CD4-positive, alpha-beta T cell treated with Interleukin-21 for 1 hour (primary cell): ENCODE results near the gene PRELID3B.

Experiments
- DNase-seq: peaks from one replicate; pipeline ENCODE4 v3.0.0-alpha.2; 2020

The PRELID3B gene

DNA sequence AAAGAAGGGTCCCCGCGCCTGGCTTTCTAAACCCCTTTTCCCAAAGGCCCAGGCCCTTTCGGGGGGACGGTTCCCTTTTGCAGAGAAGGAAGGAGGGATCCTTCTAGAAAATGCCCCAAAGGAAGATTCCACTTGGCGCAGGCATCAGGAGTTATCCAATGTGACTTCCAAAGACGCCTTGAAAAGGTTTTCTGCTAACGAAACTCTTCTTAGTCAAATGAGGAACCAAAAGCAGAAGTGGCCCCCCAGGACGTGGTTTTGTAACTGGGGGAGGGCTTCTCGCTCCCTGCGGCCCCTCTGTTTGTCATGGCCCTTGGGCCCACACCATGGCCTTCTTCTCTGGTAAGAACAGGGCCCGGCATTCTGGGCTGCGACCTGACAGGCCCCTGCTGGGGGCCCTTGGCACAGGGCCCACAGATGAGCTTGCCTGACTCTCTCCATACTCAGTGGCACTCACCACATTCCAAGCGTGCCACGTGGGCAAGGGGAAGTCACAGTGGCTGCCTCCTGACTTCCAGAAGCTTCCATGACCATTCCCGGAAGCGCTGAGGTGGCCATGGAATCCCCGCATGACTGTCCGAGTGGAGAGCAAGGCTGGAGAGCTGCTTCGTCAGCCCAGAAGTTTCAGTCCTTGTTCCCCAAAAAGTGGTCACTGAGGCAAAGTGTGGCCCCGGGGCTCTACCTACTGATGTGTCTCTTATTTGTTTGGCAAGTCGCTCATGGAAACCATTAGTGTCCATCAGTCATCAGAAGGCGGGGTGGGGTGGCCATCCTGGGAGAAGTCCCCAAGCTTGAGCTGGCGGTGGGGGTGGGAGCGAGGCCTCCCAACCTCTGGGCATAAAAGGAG, 34.7 kb downstream of the PRELID3B start:
- peak; percentile 38 for DNase-seq

DNA sequence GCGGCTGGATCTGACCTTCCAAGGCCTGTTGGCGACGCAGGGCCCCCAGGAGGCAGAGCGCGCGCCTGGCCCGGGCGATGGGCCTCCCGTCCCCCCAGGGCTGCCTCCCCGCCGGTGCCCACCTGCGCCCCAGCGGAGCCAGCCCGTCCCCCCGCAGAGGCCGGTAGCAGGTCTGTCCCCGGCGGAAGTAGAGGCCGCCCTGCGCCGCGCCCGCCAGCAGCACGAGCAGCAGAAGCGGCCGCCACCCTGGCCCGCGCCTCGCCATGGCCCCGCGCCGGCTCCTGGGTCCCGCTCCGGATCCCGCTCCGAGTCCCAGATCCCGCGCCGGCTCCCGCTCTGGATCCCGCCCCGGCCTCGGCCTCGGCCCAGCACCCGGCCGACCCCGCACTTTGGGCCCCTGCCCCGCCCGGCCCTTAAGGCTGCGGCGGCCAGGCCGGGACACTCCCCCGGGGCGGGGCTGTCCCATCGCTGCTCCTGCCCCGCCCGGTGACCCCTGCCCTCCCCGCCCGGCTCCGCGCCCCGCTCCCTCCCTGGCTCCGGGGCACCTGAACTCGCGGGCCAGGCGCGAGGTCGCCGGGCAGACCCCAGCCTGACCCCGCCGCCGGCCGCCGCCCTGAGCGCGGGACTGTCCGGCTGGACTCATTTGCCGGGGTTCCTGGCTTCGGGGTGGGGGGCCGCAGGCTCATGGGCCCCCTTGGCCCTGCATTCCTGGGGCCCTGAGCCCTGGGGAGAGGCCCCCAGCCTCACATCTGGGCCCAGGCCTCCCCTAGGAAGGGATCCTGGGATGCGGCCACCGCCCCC, 35.5 kb downstream of the PRELID3B start, which contains the start of gene CTSZ:
Gene CTSZ, minus strand, starts transcription at position 391 of the 801 bp plus-strand sequence. Its CDS starts 126 bp downstream, at position 265.
- DNase-seq: peak; percentile 39

DNA sequence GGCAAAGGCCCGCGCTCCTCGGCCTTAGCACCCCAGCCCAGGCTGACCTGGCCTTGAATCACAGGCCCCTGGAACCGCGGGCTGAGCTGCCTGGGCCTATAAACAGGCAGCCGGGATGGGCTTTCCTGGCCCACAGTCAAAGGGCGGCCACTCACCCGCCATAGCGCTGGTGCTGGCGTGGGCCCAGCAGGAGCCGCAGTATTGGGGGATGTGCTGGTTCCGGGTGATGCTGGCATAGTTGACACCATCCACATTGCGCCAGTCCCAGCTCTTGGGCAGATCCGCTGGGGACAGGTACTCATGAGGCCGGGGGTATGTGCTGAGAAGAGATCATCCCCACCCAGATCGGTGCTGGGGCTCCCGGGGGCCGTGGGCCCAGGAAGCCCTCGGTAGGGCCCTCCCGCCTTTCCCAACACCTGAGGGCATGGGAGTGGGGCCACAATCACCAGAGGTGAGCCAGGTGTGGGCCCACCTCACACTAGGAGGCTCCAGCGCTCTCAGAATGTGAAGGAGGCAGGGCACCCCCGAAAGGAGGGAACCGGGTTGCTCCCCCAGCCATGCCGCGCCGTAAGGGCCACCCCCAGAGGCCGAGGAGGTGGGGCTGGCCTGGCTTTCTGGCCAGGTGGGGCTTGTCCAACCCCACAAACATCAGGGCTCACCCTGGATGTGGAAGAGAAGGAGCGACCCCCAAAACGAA, 36.3 kb downstream of the PRELID3B start:
- no peak for DNase-seq

DNA sequence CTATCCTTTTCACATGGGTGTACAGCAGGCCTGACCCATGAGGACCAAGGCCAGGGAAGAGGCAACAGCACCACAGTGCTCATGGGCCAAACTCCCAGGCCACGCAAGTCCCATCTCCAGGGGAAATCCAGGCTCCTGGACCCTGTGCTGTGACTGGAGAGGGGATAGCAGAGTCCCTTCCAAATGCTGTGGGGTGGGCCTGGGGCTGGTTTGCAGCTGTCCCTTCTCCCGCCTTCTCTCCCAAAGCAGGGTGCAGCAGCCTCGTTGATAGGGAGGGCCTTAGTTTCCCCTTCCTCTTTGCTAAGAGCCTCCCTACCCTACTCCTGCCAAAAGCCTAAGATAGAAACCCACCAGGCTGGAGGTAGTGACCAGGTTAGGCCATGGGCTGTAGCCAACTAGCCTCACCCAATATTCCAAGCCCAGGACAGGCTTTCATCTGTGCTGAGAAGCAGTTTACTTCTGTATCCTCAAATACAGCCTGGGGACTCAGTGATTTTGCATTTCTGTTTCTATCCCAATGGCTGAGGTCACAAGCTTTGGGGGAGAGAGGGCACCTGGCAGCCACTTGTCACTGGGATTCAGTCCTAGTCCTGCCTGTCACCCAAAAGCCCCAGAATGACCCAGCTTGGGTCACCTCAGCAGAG, 36.9 kb downstream of the PRELID3B start:
- DNase-seq: no peak

DNA sequence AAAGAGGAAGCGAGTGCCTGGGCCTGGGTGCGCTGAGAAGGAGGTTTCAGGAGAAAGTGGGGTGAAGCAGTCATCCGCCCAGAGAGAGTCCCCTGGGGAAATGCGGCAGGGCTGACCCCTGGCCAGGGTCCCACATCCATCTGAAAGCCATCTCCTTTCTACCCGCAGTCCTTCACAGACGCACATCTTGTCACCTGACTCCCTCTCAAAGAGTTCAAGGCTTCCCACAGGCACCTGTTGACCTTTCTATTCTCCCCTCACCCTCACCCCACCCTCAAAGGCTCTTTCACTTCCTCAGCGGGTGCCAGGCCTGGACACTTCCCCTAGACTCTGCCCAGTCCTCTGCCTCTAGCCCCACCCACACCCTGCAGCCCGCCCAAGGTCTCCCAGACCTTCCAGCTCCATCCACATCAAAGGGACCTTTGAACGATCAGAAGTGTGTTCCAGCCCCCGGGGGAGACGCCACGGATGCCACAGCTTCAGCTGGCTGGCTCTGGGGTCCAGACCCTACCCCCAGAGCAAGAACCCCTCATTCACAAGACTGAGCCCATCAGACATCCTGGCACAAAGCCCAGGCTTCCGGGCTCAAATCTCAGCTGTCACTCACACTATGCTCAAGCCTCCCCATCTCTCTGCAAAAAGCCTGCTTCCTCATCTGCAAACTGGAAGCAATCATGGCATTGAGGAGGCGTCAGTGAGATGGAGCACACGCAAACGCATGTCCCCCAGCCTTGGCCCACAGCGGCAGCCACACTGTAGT, 37.6 kb downstream of the PRELID3B start:
- peak; percentile 56 for DNase-seq

DNA sequence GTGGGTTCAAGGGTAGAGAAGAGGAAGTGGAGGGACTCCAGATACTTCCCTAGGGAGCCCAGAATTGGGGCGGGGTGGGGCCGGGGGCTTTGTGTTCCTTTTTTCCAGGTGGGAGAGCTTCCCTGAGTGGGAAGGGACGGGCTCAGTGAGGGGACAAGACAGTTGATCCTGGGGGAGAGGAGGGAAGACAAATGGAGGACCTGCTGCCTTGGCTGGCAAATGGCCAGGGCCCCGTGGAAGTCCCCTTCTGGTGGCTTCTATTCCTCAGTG, 38.2 kb downstream of the PRELID3B start:
- DNase-seq: peak; percentile 64

DNA sequence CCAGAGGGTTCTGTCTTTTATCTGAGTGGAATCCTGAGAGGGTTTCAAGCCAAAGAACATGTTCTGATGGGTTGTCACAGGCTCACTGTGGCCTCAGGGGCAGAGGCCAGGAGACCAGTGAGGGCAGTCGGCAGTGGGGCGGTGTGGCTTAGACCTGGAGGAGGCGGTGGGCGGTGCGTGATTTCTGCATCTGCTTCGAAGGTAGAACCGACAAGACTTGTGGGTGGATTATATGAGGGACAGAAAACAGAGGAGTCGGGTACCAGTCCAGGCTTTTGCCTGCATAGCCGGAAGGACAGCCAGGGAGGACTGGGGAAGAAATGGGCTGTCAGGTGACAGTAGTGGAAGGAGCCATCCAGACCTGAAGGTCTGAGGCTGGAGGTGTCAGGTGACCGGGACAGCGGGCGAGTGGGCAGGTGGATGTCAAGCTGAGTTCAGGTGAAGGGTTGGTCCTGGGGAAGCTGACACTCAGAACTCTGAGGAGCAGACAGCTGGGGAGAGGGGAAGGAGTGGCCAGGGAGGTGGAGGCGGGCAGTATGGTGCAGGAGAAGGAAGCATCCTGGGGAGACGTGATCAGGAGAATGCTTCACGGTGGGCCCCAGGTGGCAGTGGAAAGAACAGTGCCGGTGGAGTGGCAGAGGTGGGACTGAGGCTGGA, 38.6 kb downstream of the PRELID3B start:
- no peak for DNase-seq

DNA sequence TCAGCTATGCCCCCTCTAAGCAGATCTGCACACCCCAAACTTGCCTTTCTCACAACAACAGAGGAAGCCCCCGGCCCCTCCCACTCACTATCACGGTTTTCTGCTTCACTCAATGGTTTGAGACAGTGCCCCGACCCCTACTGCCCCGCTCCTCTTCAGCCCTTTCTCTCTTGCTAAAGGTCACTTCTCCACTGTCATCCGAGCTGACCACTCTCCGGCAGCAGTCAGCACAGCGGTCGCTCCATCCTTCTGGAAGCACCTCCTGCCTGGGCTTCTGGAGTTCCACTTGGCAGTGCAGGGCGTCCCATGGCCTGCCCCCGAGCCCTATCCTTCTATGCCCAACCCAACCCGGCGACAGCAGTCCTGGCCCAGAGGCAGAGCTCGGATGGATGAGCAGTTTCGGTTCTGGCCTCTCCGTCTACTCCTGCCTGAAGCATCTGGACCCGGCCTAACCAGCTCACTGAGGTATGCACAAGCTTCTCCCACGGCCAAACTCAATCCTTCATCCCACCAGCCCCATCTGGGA, 39.6 kb downstream of the PRELID3B start:
- no peak for DNase-seq

DNA sequence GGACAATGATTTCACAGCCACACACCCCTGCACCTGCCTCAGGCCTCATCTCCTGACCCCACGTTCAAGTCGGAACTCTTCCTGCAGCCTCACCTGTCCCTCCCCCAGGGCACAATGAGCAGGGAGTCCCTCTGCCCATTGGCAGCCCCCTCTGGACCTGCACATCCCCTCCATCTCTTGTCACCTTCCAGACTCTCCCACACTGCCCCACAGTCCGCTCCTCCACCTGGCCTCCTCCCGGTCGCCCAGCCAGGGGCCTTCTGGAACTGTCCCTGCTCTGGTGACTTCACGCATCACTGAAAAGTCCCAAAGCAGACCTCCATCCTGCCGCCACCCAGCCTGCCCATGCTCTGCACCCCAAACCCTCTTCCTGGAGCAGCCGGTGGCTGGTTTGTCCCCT, 40.2 kb downstream of the PRELID3B start:
- no peak for DNase-seq

DNA sequence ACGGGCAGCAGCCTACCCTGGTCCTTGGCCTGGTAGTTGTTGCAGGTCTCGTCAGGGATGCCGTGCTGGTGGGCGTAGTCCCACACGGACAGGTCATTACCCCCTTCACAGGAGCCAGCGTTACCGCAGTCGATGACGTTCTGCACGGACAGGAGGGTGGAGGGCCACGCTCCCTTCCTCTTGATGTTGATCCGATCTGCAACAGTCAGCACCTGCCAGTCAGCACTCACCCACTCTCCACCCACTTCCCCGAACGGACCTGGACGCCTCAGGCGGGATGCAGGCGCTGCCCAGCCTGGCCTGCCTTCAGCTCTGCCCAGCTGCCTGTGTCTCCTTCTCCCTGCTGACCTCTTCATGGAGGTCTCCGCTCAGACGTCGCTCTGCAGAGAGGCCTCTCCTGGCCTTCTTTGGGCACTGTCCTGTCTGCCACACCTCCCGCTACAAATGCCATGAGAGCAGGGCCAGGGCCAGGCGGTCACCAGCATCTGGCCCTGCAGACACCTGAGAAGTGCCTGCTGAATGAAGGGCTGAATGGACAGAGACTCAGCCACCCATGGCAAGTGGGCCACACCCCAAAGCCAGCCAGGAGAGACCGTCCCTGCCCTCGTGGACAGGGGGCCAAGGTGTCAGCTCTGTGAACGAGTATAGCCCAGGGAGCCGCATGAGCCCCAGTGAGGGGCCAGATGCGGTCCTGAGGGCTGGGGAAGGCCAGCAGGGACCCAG, 41.0 kb downstream of the PRELID3B start:
- DNase-seq: no peak

DNA sequence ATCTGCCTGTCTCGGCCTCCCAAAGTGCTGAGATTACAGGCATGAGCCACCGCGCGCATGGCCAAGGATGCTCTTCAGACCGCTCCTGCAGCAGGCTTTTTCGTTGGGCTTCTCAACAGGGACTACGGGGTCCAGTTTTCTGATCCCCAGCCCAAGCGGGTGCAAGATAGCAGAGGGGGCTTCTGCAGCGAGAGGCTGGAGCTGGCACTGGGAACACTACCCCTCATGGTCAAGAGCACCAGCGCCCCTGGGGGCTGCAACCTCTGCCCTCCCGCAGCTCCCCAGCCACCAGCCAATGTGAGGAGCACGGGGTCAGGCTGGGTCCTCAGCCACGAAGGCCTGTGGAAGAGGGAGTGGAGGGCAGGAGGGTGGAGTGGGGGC, 41.5 kb downstream of the PRELID3B start:
- DNase-seq: no peak

DNA sequence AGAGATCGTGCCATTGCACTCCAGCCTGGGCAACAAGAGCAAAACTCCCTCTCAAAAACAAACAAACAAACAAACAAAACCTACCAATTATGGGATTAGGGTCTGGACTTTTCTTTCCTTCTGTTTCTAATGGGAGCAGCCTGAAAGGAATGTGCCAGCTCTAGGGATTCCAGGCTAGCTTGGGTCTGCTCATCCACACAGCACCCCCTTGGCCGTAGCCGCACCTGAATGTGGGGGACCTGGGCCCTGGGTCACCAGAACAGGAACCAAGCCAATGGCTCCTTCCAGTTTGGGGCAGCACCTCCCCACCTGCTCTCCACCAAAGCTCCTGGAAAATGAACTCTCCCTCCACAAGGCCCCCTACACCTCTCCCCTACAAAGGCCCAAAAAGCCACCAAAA, 42.3 kb downstream of the PRELID3B start:
- DNase-seq: no peak

DNA sequence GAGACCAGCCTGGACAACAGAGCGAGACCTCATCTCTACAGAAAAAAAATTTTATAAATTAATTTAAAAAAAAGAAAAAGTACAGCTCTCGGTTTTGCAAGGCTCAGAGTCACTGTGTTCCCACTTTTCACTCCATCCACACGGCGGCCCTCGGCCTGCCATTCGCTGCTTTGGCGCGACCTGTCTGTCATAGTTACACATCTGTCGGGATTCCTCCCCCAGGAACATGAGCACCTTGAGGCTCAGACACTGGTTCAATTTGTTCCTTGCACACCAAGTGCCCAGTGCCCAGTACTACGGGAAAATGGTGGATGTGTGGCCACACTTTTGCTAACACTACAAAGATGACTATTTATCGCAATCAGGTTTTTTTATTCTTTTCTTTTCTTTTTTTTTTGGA, 43.9 kb downstream of the PRELID3B start:
- DNase-seq: no peak

DNA sequence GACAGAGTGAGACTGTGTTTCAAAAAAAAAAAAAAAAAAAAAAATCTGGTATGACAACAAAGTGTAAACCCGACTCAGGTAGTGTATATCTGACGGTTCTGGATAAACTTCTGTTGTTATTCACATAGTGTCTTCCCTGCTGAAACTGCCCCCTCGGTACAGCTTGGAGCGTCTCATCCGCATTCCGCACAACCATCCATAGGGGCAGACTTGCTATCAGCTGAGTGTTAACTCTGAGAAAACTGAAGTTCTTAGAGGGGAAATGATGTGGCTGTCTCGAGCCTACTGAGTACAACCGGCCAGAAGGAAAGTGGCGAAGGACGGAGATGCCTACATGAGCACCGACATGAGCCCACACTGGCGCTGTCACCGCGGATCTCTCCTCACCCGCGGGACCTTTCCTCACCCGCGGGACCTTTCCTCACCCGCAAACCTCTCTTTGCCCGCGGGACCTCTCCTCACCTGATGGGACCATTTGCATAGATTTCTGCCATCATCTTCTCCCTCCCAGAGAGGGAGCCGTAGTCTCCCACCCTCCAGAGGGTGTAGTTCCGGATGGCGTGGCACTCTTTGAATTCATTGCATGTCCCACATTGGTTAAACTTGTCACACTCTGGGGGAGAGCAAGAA, 45.3 kb downstream of the PRELID3B start:
- no peak for DNase-seq

DNA sequence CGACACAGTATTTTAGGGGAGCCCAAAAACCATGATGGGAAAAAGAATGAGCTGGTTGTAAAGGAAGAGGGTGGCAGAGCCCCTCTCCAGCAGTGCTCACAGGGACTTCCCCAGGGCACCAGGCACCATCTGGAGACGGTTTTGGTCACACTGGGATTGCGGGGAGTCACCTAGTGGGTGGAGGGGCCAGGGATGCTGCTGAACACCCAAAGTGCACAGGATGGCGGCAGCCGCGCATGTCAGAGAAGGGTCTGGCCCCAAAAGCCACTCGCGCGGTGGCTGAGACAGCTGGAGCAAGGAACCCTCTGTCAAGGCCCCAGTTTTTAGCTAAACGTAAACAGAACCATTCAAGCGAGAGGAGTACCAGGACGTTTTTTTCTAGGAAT, 46.4 kb downstream of the PRELID3B start:
- DNase-seq: no peak

DNA sequence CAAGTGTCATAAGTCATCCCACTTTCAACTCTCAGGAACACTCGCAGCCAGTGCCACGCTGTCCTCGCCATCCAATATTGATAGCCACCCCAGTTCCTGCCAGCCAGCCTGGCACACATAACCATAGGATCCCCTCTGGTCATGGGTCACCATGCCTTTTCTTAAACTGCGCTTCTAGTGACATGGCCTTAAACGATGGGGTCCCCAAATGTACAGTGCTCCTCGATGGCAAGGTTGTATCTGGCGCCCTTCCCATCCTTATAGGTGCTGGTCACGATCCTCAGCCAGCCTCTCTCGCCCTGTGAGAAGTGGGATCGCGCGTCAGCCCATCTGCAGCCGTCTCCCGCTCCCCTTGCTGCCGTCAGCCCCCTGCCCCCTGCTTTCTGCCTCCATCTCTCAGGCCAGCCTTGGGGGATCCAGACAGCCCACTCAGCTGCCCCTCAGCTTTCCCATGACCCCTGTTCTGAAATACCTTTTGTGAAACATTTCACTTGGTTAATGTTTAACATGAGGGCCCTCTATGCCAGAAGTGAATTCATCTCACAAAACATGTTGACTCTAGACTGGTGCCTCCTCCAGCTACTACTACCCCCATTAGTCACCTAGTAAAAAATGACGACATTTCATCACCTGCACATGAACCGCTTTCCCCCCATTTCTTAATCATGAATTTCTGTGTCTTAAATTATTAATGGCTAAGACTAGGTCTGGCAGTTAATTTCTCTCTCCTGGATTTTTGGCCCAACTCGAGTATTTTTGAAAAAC, 46.9 kb downstream of the PRELID3B start:
- DNase-seq: no peak

DNA sequence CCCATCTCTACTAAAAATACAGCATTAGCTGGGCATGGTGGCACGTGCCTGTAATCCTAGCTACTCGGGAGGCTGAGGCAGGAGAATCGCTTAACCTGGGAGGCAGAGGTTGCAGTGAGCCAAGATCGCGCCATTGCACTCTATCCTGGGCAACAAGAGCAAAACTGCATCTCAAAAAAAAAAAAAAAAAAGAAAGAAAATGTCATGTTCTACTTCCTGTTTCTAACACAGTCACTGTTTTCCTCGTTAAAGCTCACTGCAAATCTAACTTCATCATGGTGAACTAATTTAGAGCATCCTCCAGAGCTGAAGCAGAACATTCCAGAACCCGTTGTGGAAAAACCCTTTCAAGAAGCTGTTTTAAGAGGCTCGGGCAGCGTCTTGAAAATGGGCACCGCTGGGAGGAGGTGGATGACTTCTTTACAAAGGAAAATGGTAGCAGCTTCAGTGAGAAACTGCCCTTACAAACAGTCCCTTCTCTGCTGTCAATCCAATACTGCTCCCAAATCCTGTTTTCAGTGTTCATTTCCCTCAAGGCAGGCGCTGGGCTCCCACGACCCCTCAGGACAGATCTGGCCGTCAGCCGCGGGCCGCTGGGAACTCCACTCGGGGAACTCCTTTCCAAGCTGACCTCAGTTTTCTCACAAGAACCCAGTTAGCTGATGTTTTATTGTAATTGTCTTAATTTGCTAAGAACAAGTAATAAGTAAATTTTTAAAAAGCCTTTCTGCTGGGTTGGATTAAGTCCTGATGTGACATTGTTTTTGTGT, 48.0 kb downstream of the PRELID3B start:
- DNase-seq: no peak

DNA sequence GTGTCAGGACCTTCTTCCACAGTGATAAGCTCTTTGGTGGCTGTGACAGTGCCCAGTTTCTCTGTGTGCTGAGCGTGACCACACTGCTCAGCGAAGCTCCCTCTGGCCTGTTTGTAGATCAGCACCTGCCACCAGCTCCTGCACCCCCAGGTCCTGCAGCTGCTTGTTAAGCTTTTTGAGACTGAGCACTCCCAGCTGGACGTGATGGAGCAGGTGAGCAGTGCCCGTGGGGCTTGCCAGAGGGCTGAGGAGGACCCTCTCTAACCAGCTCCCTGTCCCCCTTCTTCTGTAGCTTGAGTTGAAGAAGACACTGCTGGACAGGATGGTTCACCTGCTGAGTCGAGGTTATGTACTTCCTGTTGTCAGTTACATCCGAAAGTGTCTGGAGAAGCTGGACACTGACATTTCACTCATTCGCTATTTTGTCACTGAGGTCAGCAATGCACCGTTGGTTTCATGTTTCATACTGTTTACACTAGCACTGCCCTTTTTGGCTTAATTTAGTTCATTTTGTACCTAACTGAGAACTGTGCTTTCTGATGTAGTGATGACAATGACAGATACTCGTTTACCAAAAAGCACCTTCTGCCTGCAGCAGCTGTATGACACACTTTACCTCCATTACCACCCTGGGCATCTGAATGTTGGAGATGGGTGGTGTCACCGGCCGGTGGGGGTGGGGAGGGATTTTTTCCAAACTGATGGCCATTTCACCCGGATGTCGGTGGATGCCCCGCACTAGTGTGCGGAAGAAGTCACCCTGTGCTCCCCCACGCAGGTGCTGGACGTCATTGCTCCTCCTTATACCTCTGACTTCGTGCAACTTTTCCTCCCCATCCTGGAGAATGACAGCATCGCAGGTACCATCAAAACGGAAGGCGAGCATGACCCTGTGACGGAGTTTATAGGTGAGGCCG, 49.0 kb downstream of the PRELID3B start:
- no peak for DNase-seq
